ENCODE data around the gene PIGV.

GRCh38 chr1:26824731-26825130 lies 37.0 kb downstream of the PIGV start:
- TF ChIP-seq CTCF (IDR thresholded peaks at IDR 0.05) (no peak), POLR2A (IDR thresholded peaks at IDR 0.05) (no peak)

Data from ovary (tissue), 3 donors.